Measurements from ENCODE around the gene CIC. TPM values are rescaled to one million over a fixed set of nuclear protein-coding genes. Genes with fewer than 3 reads are reported as not detected.

The CIC gene
- polyA plus RNA-seq, 1 experiment = 2.9 TPM

DNA sequence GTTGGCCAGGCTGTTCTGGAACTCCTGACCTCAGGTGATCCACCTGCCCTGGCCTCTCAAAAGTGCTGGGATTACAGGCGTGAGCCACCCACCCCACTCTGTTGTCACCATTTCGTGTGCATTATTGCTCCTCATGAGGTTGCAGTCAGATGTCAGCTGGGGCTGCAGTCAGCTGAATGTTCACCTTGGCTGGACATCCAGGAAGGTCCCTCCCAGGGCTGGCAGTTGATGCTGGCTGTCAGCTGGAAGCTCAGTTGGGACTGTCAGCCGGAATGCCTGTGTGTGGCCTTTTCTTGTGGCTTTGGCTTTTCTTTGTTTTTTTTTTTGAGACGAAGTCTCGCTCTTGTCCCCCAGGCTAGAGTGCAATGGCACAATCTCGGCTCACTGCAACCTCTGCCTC lies 63.0 kb downstream of the CIC start:
- ChIA-PET CTCF (no interaction called here), POLR2A (no interaction called here)
- TF ChIP-seq, protein P1, sequence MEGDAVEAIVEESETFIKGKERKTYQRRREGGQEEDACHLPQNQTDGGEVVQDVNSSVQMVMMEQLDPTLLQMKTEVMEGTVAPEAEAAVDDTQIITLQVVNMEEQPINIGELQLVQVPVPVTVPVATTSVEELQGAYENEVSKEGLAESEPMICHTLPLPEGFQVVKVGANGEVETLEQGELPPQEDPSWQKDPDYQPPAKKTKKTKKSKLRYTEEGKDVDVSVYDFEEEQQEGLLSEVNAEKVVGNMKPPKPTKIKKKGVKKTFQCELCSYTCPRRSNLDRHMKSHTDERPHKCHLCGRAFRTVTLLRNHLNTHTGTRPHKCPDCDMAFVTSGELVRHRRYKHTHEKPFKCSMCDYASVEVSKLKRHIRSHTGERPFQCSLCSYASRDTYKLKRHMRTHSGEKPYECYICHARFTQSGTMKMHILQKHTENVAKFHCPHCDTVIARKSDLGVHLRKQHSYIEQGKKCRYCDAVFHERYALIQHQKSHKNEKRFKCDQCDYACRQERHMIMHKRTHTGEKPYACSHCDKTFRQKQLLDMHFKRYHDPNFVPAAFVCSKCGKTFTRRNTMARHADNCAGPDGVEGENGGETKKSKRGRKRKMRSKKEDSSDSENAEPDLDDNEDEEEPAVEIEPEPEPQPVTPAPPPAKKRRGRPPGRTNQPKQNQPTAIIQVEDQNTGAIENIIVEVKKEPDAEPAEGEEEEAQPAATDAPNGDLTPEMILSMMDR (IDR thresholded peaks at IDR 0.05; ENCODE audit: low read depth, low read length) = no peak
- DNase-seq (ENCODE audit: low read depth, low spot score) = no peak
- no peak overlapping the region for H3K4me3 ChIP-seq (ENCODE audit: low read depth, low read length)
- H3K9me3 ChIP-seq (ENCODE audit: control insufficient read depth, insufficient read depth, low read length) = no peaks in the 10 kb centered on the region
- H3K27me3 ChIP-seq (ENCODE audit: control insufficient read depth, insufficient read depth, low read length) = no peaks in the 10 kb centered on the region
- no peak overlapping the region for H3K27ac ChIP-seq (ENCODE audit: low read depth, low read length)

DNA sequence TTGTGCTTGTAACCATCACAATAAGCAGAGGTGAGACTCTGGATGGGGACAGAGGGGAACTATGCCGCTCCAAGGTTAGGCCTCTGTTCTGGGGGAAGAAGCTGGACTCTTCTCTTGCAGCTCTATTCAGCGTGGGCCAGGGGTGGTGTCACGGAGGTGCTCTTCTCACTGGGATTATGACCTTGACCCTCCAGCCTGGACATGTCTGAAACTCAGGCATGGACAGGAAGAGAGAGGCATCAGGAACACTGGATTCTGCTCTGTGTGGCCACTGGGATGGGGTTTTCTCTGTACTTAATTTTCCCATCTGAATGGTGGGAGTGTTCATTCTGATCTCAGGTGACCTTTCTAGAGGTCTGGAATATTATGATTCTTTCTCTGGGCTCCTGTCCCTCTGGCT lies 64.0 kb downstream of the CIC start:
- POLR2A ChIA-PET = no interaction called here
- Histone ChIP-seq H3K27ac (ENCODE audit: low read depth, low read length) (no peak overlapping the region), H3K4me3 (ENCODE audit: low read depth, low read length) (no peak overlapping the region), H3K9me3 (ENCODE audit: control insufficient read depth, insufficient read depth, low read length) (no peaks in the 10 kb centered on the region), H3K27me3 (ENCODE audit: control insufficient read depth, insufficient read depth, low read length) (no peaks in the 10 kb centered on the region)
- CTCF ChIA-PET = no interaction called here
- TF ChIP-seq, protein P1 (IDR thresholded peaks at IDR 0.05; ENCODE audit: low read depth, low read length) = no peak
- no peak for DNase-seq (ENCODE audit: low read depth, low spot score)

DNA sequence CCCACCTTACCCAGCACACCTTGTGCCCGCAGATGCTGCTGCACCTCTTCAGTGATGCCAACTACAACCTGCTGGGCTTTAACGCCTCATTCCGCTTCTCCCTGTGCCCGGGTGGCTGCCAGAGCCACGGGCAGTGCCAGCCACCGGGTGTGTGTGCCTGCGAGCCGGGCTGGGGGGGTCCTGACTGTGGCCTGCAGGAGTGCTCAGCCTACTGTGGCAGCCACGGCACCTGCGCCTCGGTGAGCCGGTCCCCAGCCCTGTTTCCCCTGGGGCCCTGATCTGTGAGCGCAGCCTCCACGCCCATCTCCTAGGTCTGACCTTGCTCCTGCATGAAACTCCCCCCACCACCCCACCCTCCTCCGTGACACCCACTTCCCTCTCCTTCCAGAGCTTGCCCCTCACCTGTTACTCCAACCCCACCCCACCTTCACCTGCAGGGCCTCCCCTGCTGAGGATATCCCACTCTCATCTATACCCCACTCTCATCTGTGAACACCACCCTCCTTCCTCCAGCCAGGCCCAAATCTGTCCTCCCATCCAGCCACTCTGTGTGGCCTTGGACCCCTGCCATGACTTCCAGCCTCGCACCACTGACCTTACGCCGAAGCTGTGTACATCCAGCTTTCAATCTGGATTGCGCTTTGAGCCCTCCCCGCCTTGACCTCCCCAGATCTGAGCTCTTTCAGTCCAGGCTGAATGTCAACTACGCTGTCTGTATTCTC lies 65.1 kb downstream of the CIC start:
- ChIA-PET CTCF (no interaction called here), POLR2A (no interaction called here)
- TF ChIP-seq, protein P1 (IDR thresholded peaks at IDR 0.05; ENCODE audit: low read depth, low read length) = no peak
- no peak for DNase-seq (ENCODE audit: low read depth, low spot score)
- no peaks in the 10 kb centered on the region for H3K27me3 ChIP-seq (ENCODE audit: control insufficient read depth, insufficient read depth, low read length)
- H3K9me3 ChIP-seq (ENCODE audit: control insufficient read depth, insufficient read depth, low read length) = no peaks in the 10 kb centered on the region
- H3K27ac ChIP-seq (ENCODE audit: low read depth, low read length) = no peak overlapping the region
- H3K4me3 ChIP-seq (ENCODE audit: low read depth, low read length) = no peak overlapping the region

DNA sequence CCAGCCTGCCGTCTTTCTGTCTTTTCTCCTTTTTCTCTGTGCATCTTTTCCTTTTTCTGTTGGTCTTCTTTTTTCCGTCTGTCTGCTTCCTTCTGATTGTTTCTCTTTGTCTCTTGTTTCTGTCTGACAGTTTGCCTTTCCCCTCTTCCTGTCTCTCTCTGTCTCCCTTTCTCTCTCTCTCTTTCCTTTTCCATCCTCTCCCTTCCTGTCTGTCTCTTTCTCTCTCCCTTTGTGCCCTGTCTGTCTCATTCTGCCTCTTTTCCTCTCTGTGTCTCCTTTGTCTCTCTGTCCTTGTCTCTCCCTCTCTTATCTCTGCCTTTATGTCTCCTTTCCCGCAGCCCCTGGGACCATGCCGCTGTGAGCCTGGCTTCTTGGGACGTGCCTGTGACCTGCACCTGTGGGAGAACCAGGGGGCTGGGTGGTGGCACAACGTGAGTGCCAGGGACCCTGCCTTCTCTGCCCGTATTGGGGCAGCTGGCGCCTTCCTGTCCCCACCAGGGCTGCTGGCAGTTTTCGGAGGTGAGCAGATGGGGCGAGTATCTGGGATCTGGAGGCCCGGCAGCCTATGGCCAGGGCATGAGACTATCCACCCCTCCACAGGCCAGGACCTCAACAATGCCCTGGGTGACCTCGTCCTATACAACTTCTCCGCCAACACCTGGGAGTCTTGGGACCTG lies 65.8 kb downstream of the CIC start:
- DNase-seq (ENCODE audit: low read depth, low spot score) = no peak
- CTCF ChIA-PET = no interaction called here
- no peak overlapping the region for H3K4me3 ChIP-seq (ENCODE audit: low read depth, low read length)
- H3K27ac ChIP-seq (ENCODE audit: low read depth, low read length) = no peak overlapping the region
- POLR2A ChIA-PET = no interaction called here
- TF ChIP-seq, protein P1 (IDR thresholded peaks at IDR 0.05; ENCODE audit: low read depth, low read length) = no peak
- H3K27me3 ChIP-seq (ENCODE audit: control insufficient read depth, insufficient read depth, low read length) = no peaks in the 10 kb centered on the region
- H3K9me3 ChIP-seq (ENCODE audit: control insufficient read depth, insufficient read depth, low read length) = no peaks in the 10 kb centered on the region

DNA sequence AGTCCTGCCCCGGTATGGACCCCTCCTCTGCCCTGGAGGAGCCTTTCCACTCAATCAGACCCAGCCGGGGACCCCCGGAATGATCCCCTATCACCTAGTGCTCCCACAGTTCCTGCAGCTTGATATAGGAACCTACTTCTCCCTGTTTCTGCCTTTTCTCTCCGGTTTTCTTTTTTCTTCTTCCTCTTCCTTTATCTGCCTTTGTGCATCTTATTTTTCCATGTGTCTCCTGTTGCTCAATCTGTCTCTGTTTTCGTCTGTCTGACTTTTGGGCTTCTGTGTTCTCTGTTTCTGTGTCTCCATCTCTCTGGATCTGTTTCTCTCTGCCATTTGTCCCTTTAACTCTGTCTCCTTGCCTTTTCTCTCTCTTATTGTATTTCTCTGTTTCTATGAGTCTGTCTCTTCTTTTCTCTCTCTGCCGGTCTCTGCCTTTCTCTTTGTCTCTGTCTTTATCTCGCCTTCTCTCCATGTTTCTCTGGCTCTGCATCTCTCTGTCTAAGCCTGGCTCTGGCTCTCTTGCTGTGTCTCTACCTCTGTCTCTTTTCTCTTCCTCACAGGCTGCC lies 66.4 kb downstream of the CIC start:
- Histone ChIP-seq H3K4me3 (ENCODE audit: low read depth, low read length) (no peak overlapping the region), H3K9me3 (ENCODE audit: control insufficient read depth, insufficient read depth, low read length) (no peaks in the 10 kb centered on the region), H3K27me3 (ENCODE audit: control insufficient read depth, insufficient read depth, low read length) (no peaks in the 10 kb centered on the region), H3K27ac (ENCODE audit: low read depth, low read length) (no peak overlapping the region)
- TF ChIP-seq, protein P1 (IDR thresholded peaks at IDR 0.05; ENCODE audit: low read depth, low read length) = no peak
- CTCF ChIA-PET = no interaction called here
- no peak for DNase-seq (ENCODE audit: low read depth, low spot score)
- POLR2A ChIA-PET = no interaction called here
